Activated naive CD8-positive, alpha-beta T cell treated with anti-CD3 and anti-CD28 coated beads, Interleukin-2, amount 50 U/mL, for 24 hours (primary cell): ENCODE results near the gene MACROD2.

Source experiments
- ATAC-seq: fragments of 150-1000 bp; cut with Tn5 transposase; one replicate; pipeline ENCODE4 v1.10.0; 2021
- DNase-seq: peaks from one replicate; pipeline ENCODE4 v3.0.0; 2021
- H3K27ac Mint-ChIP-seq: one replicate; pipeline ENCODE4 v1.8.0; 2021; ENCODE audit warnings: mild to moderate bottlenecking, mixed read lengths
- H3K27me3 Mint-ChIP-seq: one replicate; pipeline ENCODE4 v1.8.0; 2021; ENCODE audit warnings: mixed read lengths
- H3K36me3 Mint-ChIP-seq: one replicate; pipeline ENCODE4 v1.8.0; 2021; ENCODE audit warnings: low read depth, mixed read lengths
- H3K4me1 Mint-ChIP-seq: one replicate; pipeline ENCODE4 v1.8.0; 2021; ENCODE audit warnings: mixed read lengths
- H3K4me3 Mint-ChIP-seq: one replicate; pipeline ENCODE4 v1.8.0; 2021; ENCODE audit warnings: mild to moderate bottlenecking, moderate library complexity, mixed read lengths
- H3K9me3 Mint-ChIP-seq: one replicate; pipeline ENCODE4 v1.8.0; 2021; ENCODE audit warnings: mixed read lengths

The MACROD2 gene

DNA sequence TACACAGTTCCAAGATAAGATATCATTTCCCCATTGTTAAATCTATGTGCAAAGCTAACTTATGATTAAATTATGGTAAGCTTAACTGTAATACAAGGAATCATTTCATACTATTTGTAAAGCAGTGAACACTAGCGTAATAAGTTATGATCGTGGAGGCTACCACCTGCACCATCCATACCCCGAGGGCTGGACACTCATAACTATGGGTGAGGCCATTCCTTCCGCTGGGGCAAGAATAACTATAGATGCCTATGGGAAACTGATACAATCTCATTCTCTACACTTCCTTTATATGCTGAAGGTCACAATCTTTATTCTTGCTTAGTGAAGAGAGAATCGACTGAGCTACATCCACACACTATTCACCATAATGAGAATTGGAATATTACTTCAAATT is 1258.1 kb downstream of the MACROD2 start:
- H3K4me1 Mint-ChIP-seq = no peaks in the 10 kb centered on the region
- H3K4me3 Mint-ChIP-seq = no peak overlapping the region
- no peaks in the 10 kb centered on the region for H3K36me3 Mint-ChIP-seq
- DNase-seq = no peak
- H3K9me3 Mint-ChIP-seq = peaks cover 7% of the 10 kb centered on the region
- no peaks in the 10 kb centered on the region for H3K27me3 Mint-ChIP-seq
- no peak for ATAC-seq
- no peak overlapping the region for H3K27ac Mint-ChIP-seq

DNA sequence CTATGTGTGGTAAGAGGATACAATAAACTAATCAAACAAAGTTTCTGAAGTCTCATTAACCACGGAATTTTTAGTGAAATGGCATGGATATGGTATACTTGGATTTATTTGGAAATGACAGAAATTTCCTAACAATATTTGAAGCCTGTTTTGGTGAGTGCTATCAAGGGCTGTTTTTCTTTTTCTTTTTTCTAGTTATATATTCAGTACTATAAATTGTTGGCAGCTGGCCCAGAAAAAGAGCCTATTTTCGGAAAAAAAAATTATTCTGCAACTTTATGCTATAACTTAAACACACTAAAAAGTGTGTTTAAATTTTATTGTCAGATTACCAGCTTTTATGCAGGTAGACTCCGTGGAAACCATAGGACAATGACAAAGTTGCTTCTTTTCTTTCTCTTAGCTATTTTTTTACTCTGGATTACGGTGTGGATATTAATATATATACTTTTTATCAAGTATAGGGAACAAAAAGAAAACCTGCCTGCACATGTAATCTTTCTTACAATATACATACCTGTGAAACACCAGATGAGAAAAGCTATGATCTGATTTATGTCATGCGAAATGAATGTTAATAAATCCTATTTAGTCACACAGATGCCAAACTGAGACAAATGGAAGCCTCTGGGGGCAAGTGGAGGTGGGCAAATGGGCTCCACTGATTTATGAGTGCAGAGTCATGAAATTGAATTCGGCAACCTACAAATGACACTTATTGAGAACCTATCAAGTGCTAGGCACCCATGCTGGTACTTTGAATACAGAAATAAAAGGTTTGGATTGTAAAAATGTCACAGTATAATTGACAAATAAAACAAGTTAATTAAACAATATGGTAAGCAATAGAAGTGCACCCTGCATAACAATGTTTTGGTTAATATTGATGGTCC is 1261.6 kb downstream of the MACROD2 start:
- no peak overlapping the region for H3K27ac Mint-ChIP-seq
- no peaks in the 10 kb centered on the region for H3K27me3 Mint-ChIP-seq
- no peaks in the 10 kb centered on the region for H3K36me3 Mint-ChIP-seq
- H3K4me3 Mint-ChIP-seq = no peak overlapping the region
- no peaks in the 10 kb centered on the region for H3K9me3 Mint-ChIP-seq
- DNase-seq = no peak
- H3K4me1 Mint-ChIP-seq = no peaks in the 10 kb centered on the region
- no peak for ATAC-seq

DNA sequence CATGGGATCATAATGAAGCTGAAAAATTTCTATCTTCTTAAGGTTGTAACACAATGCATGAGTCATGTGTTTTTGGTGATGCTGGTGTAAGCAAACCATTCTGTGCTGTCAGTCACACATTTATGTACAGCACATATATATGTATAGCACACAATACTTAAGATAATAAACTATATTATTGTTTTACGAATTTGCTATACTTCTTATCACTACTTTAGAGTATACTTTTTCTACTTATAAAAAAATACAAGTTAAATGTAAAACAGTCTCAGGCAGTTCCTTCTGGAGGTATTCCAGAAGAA is 1262.2 kb downstream of the MACROD2 start:
- no peaks in the 10 kb centered on the region for H3K4me1 Mint-ChIP-seq
- no peaks in the 10 kb centered on the region for H3K27me3 Mint-ChIP-seq
- no peak overlapping the region for H3K27ac Mint-ChIP-seq
- H3K4me3 Mint-ChIP-seq = no peak overlapping the region
- ATAC-seq = no peak
- H3K36me3 Mint-ChIP-seq = no peaks in the 10 kb centered on the region
- no peaks in the 10 kb centered on the region for H3K9me3 Mint-ChIP-seq
- DNase-seq = no peak

DNA sequence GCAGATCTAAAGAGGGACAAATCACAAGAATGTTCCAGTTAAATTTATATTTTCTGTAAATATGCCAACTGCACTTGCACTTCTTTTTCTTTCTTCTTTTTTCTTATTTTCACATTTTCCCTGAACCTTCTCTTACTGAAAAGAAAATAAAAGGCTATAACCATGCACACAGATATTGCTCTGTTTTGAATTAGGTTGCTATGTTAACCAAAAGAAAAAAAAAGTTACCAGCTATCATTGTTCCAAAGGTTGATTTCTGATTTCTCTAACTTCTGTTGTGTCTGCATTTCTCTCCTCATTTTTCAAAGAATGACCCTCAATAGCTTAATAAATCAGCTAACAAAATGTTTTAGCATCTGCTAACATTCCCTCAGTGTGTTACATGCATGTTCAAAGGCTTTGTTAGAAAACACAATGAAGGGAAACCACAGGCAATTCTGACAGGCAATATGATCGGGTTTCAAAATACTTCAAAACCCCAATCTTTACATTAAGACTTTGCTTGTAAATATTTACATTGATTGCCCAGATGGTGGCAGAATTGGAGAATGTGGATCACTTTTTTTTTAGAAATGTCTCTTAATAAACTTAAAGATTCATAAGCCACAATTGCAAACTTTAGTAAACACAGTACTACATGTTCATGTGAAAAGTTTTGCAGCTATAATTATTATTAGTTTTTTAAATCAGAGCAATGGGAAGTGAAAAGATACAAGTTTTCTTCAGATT is 1270.4 kb downstream of the MACROD2 start:
- Mint-ChIP-seq H3K36me3 (no peaks in the 10 kb centered on the region), H3K4me3 (no peak overlapping the region), H3K27ac (no peak overlapping the region), H3K4me1 (peaks cover 2% of the 10 kb centered on the region), H3K9me3 (peaks cover 8% of the 10 kb centered on the region), H3K27me3 (no peaks in the 10 kb centered on the region)
- DNase-seq (no peak), ATAC-seq (no peak)

DNA sequence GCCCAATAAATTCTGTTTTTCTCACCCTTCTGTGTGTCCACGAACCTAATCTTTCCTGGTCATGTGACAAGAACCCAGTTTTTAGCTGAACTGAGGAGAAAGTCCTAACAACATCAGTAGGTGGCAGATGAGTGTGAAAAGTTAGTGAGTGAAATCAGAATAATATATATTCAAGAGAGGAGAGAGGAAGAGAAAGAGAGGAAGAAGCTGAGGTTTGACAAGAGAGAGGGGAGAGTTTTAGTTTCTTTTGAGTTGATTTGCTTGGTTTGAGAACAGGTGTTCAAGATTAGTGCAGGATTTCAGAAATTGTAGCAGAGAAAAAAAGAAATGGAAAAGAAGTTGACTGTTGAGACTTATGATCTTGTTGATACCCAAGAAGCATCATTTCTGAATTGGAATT is 1272.6 kb downstream of the MACROD2 start:
- no peaks in the 10 kb centered on the region for H3K36me3 Mint-ChIP-seq
- no peak overlapping the region for H3K27ac Mint-ChIP-seq
- H3K9me3 Mint-ChIP-seq = peaks cover 8% of the 10 kb centered on the region
- no peak overlapping the region for H3K4me3 Mint-ChIP-seq
- no peak for ATAC-seq
- no peak for DNase-seq
- H3K27me3 Mint-ChIP-seq = no peaks in the 10 kb centered on the region
- peaks cover 2% of the 10 kb centered on the region for H3K4me1 Mint-ChIP-seq

DNA sequence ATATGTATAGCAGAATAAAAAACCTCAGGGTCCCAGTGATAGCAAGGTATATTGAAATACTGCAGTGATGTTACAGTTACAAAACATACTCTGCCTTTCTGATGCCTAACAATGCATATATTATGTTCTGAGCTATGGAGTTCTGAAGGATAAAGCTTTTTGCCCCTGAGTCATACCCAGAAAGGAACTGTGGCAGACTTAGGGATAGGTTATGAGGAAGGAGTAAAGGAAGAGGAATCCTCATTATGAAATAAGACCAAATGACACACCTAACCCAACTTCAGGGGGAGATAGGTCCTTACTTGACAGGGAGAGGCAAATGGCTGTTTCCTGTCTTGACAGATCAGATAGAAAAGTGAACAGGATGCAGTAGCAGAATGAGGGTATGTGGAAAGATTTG is 1282.7 kb downstream of the MACROD2 start:
- no peak overlapping the region for H3K27ac Mint-ChIP-seq
- DNase-seq (no peak), ATAC-seq (no peak)
- H3K9me3 Mint-ChIP-seq = peaks cover 9% of the 10 kb centered on the region
- no peaks in the 10 kb centered on the region for H3K27me3 Mint-ChIP-seq
- H3K4me3 Mint-ChIP-seq = no peak overlapping the region
- no peaks in the 10 kb centered on the region for H3K36me3 Mint-ChIP-seq
- H3K4me1 Mint-ChIP-seq = no peaks in the 10 kb centered on the region

- Mint-ChIP-seq H3K36me3 (no peaks in the 10 kb centered on the region), H3K4me1 (no peaks in the 10 kb centered on the region), H3K4me3 (no peak overlapping the region), H3K27ac (no peak overlapping the region), H3K27me3 (peaks cover 3% of the 10 kb centered on the region), H3K9me3 (peaks cover 13% of the 10 kb centered on the region)
- DNase-seq (no peak), ATAC-seq (no peak)
Measured at GRCh38 chr20:15287329-15287728, 1292.0 kb downstream of the MACROD2 start.

- Mint-ChIP-seq H3K36me3 (no peaks in the 10 kb centered on the region), H3K27ac (no peak overlapping the region), H3K9me3 (peaks cover 9% of the 10 kb centered on the region), H3K4me1 (no peaks in the 10 kb centered on the region), H3K27me3 (peaks cover 3% of the 10 kb centered on the region), H3K4me3 (no peak overlapping the region)
- DNase-seq = no peak
- no peak for ATAC-seq
Measured at GRCh38 chr20:15288106-15288505, 1292.8 kb downstream of the MACROD2 start.

DNA sequence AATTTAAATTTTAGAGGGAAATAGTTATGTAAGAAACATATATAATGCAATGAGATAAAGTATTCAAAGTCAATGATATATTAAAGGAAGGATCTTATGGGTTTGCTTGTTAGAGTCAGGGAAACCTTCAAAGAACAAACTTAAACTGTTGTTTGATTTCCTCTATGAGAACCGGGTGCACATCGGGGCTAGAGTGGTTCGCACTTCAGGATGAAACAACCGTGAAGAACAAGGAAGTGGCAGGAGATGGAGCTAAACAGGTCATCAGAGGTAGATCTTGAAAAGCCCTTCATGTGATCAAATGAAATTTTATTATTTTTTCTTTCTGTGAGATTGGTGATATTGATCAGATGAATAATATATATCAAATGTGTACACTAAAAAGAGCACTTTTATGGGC is 1294.0 kb downstream of the MACROD2 start:
- DNase-seq (no peak), ATAC-seq (no peak)
- peaks cover 3% of the 10 kb centered on the region for H3K27me3 Mint-ChIP-seq
- no peak overlapping the region for H3K4me3 Mint-ChIP-seq
- H3K4me1 Mint-ChIP-seq = no peaks in the 10 kb centered on the region
- H3K36me3 Mint-ChIP-seq = no peaks in the 10 kb centered on the region
- H3K27ac Mint-ChIP-seq = no peak overlapping the region
- H3K9me3 Mint-ChIP-seq = peaks cover 11% of the 10 kb centered on the region

DNA sequence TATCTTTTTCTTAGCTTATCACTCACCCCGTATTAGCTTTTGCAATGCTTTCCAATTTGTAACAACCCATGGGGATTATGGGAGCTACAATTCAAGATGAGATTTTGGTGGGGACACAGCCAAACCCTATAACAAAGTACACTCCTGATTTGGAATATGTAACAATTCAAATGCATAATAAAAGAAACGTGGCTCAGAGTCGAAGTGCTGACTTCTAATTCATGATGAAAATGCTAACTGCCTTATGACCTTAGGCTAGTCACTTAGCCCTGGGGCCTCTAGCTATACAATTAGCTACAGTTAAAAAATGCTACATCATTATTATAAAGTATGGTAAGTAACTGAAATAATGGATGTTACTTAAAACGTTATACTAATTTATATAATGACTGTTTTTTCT is 1297.1 kb downstream of the MACROD2 start:
- H3K9me3 Mint-ChIP-seq = peaks cover 15% of the 10 kb centered on the region
- peaks cover 3% of the 10 kb centered on the region for H3K27me3 Mint-ChIP-seq
- H3K4me3 Mint-ChIP-seq = no peak overlapping the region

GRCh38 chr20:15296422-15296821 is 1301.1 kb downstream of the MACROD2 start:
- H3K27ac Mint-ChIP-seq = no peak overlapping the region
- H3K27me3 Mint-ChIP-seq = no peaks in the 10 kb centered on the region
- DNase-seq (no peak), ATAC-seq (no peak)
- H3K4me3 Mint-ChIP-seq = no peak overlapping the region
- H3K4me1 Mint-ChIP-seq = no peaks in the 10 kb centered on the region
- peaks cover 6% of the 10 kb centered on the region for H3K9me3 Mint-ChIP-seq
- H3K36me3 Mint-ChIP-seq = no peaks in the 10 kb centered on the region

More for the DNA sequence above, 1297.1 kb downstream of the MACROD2 start:
- Mint-ChIP-seq H3K36me3 (no peaks in the 10 kb centered on the region), H3K27ac (no peak overlapping the region), H3K4me1 (no peaks in the 10 kb centered on the region)
- DNase-seq (no peak), ATAC-seq (no peak)

- DNase-seq (no peak), ATAC-seq (no peak)
- Mint-ChIP-seq H3K36me3 (no peaks in the 10 kb centered on the region), H3K9me3 (peaks cover 6% of the 10 kb centered on the region), H3K4me3 (no peak overlapping the region), H3K27ac (no peak overlapping the region), H3K4me1 (no peaks in the 10 kb centered on the region), H3K27me3 (no peaks in the 10 kb centered on the region)
Measured at GRCh38 chr20:15297059-15297875, 1302.0 kb downstream of the MACROD2 start.

- no peaks in the 10 kb centered on the region for H3K27me3 Mint-ChIP-seq
- DNase-seq (no peak), ATAC-seq (no peak)
- H3K4me3 Mint-ChIP-seq = no peak overlapping the region
- H3K27ac Mint-ChIP-seq = no peak overlapping the region
- no peaks in the 10 kb centered on the region for H3K36me3 Mint-ChIP-seq
- H3K9me3 Mint-ChIP-seq = peaks cover 8% of the 10 kb centered on the region
- no peaks in the 10 kb centered on the region for H3K4me1 Mint-ChIP-seq
Measured at GRCh38 chr20:15302075-15302474, 1306.8 kb downstream of the MACROD2 start.

DNA sequence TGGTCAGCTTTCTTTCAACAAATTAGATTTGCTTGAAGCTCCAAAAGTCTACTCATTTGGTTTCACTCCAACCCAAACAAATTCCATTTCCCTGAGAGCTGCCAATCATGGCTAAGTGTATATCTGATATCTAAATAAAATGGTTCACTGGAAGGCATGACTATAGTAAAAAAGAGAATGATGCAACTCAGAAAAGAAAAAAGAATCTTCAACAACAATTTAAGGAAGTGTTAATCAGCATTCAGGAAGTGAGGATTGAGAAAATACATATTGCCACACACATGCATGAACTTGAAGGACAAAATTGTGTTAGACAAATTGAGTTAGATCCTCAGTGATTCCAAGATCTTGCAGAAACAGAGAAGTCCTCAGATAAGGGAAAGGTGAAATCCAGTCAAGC is 1315.0 kb downstream of the MACROD2 start:
- Mint-ChIP-seq H3K4me1 (no peaks in the 10 kb centered on the region), H3K27me3 (no peaks in the 10 kb centered on the region), H3K4me3 (no peak overlapping the region), H3K9me3 (peaks cover 27% of the 10 kb centered on the region), H3K27ac (no peak overlapping the region), H3K36me3 (no peaks in the 10 kb centered on the region)
- no peak for ATAC-seq
- DNase-seq = no peak

- DNase-seq (no peak), ATAC-seq (no peak)
- H3K4me1 Mint-ChIP-seq = no peaks in the 10 kb centered on the region
- no peak overlapping the region for H3K4me3 Mint-ChIP-seq
- no peaks in the 10 kb centered on the region for H3K27me3 Mint-ChIP-seq
- H3K27ac Mint-ChIP-seq = no peak overlapping the region
- peaks cover 14% of the 10 kb centered on the region for H3K9me3 Mint-ChIP-seq
- H3K36me3 Mint-ChIP-seq = no peaks in the 10 kb centered on the region
Measured at GRCh38 chr20:15316556-15316955, 1321.2 kb downstream of the MACROD2 start.
